Measurements from ENCODE around the gene ICE1.

ICE1 gene

GRCh38 chr5:5414999-5415398 lies 7.5 kb upstream of the ICE1 start:
- no peak for TF ChIP-seq CTCF (IDR thresholded peaks at IDR 0.05; ENCODE audit: borderline replicate concordance, control extremely low read depth, extremely low read depth, insufficient read depth, missing control alignments)
- DNase-seq (ENCODE audit: low spot score): no peak
- in situ Hi-C loops (cut with MboI; ENCODE audit: low sequenced_read_pairs, unreplicated experiment): loop anchor here (10.0 to 25.0 kb wide), 2 partner anchors 270 to 528 kb away; partner anchors contain the start of gene ADAMTS16

- in situ Hi-C loops (cut with MboI; ENCODE audit: low sequenced_read_pairs, unreplicated experiment): loop anchor here (10.0 to 25.0 kb wide), 2 partner anchors 272 to 529 kb away; partner anchors contain the start of gene ADAMTS16
- DNase-seq (ENCODE audit: low spot score): no peak
- no peak for TF ChIP-seq CTCF (IDR thresholded peaks at IDR 0.05; ENCODE audit: borderline replicate concordance, control extremely low read depth, extremely low read depth, insufficient read depth, missing control alignments)
These were observed 5.7 kb upstream of the ICE1 start for GRCh38 chr5:5416733-5417132.

DNA sequence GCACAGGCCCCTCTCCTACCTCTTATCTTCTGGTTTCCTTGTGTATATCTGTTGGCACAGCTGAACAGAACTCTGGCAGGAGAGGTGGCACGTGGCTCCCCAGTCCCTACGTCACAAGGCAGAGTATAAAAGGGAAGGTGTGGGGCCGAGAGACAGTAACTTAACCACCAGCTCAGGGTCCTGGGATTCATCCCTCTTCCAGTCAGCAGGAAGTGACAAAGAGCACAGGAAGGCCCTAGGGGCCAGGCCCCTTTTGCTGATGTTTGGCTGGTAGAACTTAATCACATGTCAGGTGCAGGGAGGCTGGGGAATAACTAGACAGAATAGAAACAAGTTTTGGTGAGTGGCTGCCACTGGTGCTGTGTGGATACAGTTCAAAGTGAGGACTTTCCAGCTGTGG lies 4.5 kb upstream of the ICE1 start:
- in situ Hi-C loops (cut with MboI; ENCODE audit: low sequenced_read_pairs, unreplicated experiment): loop anchor here (10.0 to 25.0 kb wide), 2 partner anchors 273 to 531 kb away; partner anchors contain the start of gene ADAMTS16
- no peak for TF ChIP-seq CTCF (IDR thresholded peaks at IDR 0.05; ENCODE audit: borderline replicate concordance, control extremely low read depth, extremely low read depth, insufficient read depth, missing control alignments)
- no peak for DNase-seq (ENCODE audit: low spot score)

DNA sequence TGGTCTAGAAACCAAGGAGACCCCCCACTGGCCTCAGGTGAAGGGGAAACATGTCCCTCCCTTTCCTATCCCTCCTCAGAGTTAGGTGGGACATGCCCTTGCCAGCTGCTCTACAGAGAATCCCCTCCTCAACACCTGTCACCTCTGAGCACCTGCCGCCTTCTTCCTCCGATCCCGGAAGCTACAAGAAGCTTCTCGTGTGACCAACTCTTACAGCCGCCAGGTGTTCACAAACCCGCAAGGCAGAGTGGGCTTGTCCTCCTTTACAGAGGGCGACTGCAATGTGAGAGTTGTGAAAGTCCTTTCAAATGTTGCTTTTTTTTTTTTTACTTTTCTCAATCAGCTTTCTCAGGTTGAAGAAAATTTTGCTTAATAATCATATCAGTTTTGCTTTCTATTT lies 3.7 kb upstream of the ICE1 start:
- TF ChIP-seq CTCF (IDR thresholded peaks at IDR 0.05; ENCODE audit: borderline replicate concordance, control extremely low read depth, extremely low read depth, insufficient read depth, missing control alignments): no peak
- in situ Hi-C loops (cut with MboI; ENCODE audit: low sequenced_read_pairs, unreplicated experiment): loop anchor here (10.0 to 25.0 kb wide), 2 partner anchors 274 to 531 kb away; partner anchors contain the start of gene ADAMTS16
- no peak for DNase-seq (ENCODE audit: low spot score)

DNA sequence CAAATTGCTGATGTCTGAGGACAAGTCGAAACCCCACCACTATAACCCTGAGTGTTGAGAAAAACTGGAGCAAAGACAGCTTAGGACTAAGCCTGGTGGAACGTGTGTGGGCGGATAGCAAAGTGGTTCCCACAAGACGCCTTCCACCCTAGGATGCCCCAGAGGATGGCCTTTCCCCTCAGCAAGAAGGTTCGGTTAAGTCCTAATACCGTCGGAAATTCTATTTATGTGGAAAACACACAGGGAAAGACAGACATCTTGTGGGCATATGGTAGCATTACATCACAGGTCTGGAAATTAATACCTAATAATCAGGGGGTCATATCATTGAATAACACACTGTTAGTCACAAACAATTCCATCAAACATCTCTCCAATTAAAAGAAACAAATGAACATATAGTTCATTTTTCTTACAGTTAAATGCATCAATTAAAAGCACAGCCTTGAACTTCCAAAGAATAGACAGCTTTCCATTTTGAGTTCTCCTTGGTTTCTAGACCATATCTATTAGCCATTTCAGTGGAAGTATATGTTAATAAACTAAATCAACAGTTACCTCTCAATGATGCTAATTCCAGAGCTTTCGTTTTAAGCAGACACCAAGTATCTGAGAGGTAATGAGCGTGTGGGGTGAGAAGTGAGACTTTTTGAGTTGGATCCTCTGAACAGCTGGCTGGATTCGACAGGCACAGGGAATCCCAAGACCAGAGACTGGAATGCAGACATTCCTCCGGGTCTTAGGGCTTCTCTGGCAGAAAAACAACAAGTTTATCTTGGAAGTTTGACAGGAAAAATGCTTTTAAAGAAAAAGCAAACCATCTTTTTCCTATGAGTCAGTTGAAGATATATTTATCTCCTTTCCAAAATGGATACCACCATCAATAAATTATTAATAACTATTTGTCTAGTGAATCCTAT lies 2.9 kb upstream of the ICE1 start:
- in situ Hi-C loops (cut with MboI; ENCODE audit: low sequenced_read_pairs, unreplicated experiment): loop anchor here (10.0 to 25.0 kb wide), 2 partner anchors 275 to 532 kb away; partner anchors contain the start of gene ADAMTS16
- TF ChIP-seq CTCF (IDR thresholded peaks at IDR 0.05; ENCODE audit: borderline replicate concordance, control extremely low read depth, extremely low read depth, insufficient read depth, missing control alignments): peak; percentile 62
- DNase-seq (ENCODE audit: low spot score): peak; percentile 42

DNA sequence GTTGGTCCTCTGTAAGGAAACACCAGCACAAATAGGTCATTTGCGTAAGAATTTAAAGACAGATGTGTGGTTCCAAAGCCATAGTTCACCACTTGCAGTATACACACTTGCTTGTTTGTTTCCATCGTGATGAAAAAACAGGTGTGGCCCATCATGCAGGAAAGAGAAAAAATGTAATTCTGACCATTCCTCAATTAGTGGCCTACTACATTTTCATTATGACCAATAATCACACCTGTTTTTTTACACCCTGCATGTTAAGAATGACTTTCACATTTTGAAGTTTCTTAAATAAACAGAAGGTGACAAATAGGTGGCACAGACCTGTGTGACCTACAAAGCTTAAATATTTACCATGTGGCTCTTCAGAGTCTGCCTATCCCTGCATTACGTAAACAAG lies 2.2 kb upstream of the ICE1 start:
- in situ Hi-C loops (cut with MboI; ENCODE audit: low sequenced_read_pairs, unreplicated experiment): loop anchor here (25.0 kb wide), 1 partner anchor 533 kb away; no protein-coding TSS in a partner anchor
- DNase-seq (ENCODE audit: low spot score): no peak

More for the DNA sequence above, 2.2 kb upstream of the ICE1 start:
- no peak for TF ChIP-seq CTCF (IDR thresholded peaks at IDR 0.05; ENCODE audit: borderline replicate concordance, control extremely low read depth, extremely low read depth, insufficient read depth, missing control alignments)
